HepG2 (cell line): ENCODE results near the gene TBC1D24. TPM values are rescaled to one million over a fixed set of nuclear protein-coding genes. Genes with fewer than 3 reads are reported as not detected.

Source experiments
- ARNT2 ChIP-seq: sonication (generic); formaldehyde crosslinking; IDR thresholded peaks from 2 replicates; pipeline ENCODE4 v1.8.0; 2022; ENCODE audit warnings: mild to moderate bottlenecking, low read depth, missing genetic modification reagents, moderate library complexity
- BRCA1 ChIP-seq: sonication (generic); formaldehyde crosslinking; IDR thresholded peaks from 2 replicates; pipeline ENCODE4 v1.4.0; 2020; ENCODE audit warnings: missing genetic modification reagents
- ELF4 ChIP-seq: sonication (generic); formaldehyde crosslinking; IDR thresholded peaks from 2 replicates; pipeline ENCODE4 v1.5.0; 2020; ENCODE audit warnings: missing genetic modification reagents, mild to moderate bottlenecking, moderate library complexity, borderline replicate concordance
- GLI4 ChIP-seq: sonication (generic); formaldehyde crosslinking; IDR thresholded peaks from 2 replicates; pipeline ENCODE4 v1.5.1; 2020; ENCODE audit warnings: missing genetic modification reagents, mild to moderate bottlenecking, moderate library complexity, borderline replicate concordance
- KLF11 ChIP-seq: IDR thresholded peaks from 2 replicates; pipeline ENCODE4 v1.6.1; 2016; ENCODE audit warnings: missing compliant biosample characterization
- NFE2 ChIP-seq: sonication (generic); formaldehyde crosslinking; IDR thresholded peaks from 2 replicates; pipeline ENCODE4 v1.4.0; 2020; ENCODE audit warnings: missing genetic modification reagents
- RARG ChIP-seq: sonication (generic); formaldehyde crosslinking; IDR thresholded peaks from 2 replicates; pipeline ENCODE4 v1.4.0; 2020; ENCODE audit warnings: low read depth, mild to moderate bottlenecking, missing genetic modification reagents
- RBFOX2 ChIP-seq: fragments of 200-400 bp; formaldehyde crosslinking; IDR thresholded peaks from 2 replicates; pipeline ENCODE4 v1.6.1; 2017; ENCODE audit warnings: low read depth, mild to moderate bottlenecking, low read length
- ZBTB42 ChIP-seq: sonication (generic); formaldehyde crosslinking; IDR thresholded peaks from 2 replicates; pipeline ENCODE4 v1.5.0; 2020; ENCODE audit warnings: mild to moderate bottlenecking, missing genetic modification reagents
- ZNF333 ChIP-seq: sonication (generic); formaldehyde crosslinking; IDR thresholded peaks from 2 replicates; pipeline ENCODE4 v1.4.0; 2020; ENCODE audit warnings: mild to moderate bottlenecking, missing genetic modification reagents, borderline replicate concordance
- ZNF430 ChIP-seq: sonication (generic); formaldehyde crosslinking; IDR thresholded peaks from 2 replicates; pipeline ENCODE4 v1.9.0; 2021; ENCODE audit warnings: mild to moderate bottlenecking, missing genetic modification reagents
- ZNF557 ChIP-seq: sonication (generic); formaldehyde crosslinking; IDR thresholded peaks from 2 replicates; pipeline ENCODE4 v1.4.0; 2020; ENCODE audit warnings: missing genetic modification reagents
- ZNF737 ChIP-seq: sonication (generic); formaldehyde crosslinking; IDR thresholded peaks from 2 replicates; pipeline ENCODE4 v1.5.0; 2020; ENCODE audit warnings: missing genetic modification reagents, mild to moderate bottlenecking, borderline replicate concordance
- ZNF775 ChIP-seq: sonication (generic); formaldehyde crosslinking; IDR thresholded peaks from 2 replicates; pipeline ENCODE4 v1.4.0; 2020; ENCODE audit warnings: missing genetic modification reagents, mild to moderate bottlenecking, moderate library complexity, borderline replicate concordance
- polyA plus RNA-seq, 8 experiments: library from polyadenylated mRNA; depleted of rRNA in 3 of 8; stranded (reverse) in 7 of 8; unstranded in 1 of 8; fragments of >200 nt; fragmentation: Illumina TruSeq in 4 of 8; extraction: Trizol in 4 of 8; gene quantifications; 2 replicates each; pipeline versions ENCODE4 v1.2.1 to v1.2.3, GENCODE V29; 2011 to 2016; ENCODE audit warnings: low read depth in 4 of 8, missing spikeins in 1 of 8, mixed read lengths in 1 of 8; ENCODE audit not compliant: insufficient read depth in 1 of 8
- total RNA-seq, 5 experiments: library from RNA; depleted of rRNA; stranded (reverse); fragments of >200 nt; fragmentation: Illumina TruSeq; extraction: Trizol; gene quantifications; 2 replicates each; pipeline ENCODE4 v1.2.3, GENCODE V29; 2016; ENCODE audit warnings: low read depth in 1 of 5
- TF ChIP-seq, protein P1 (sequence below), 2 experiments: fragments of 450-650 bp in 1 of 2; sonication (generic) in 1 of 2; formaldehyde crosslinking; IDR thresholded peaks; 2 replicates each; pipeline versions ENCODE4 v1.5.0 to v1.8.0; 2020 to 2022; ENCODE audit warnings: mild to moderate bottlenecking in 1 of 2, missing genetic modification reagents in 1 of 2
- TF ChIP-seq, protein P2 (sequence below): IDR thresholded peaks from 2 replicates; pipeline ENCODE4 v1.6.1; 2016; ENCODE audit warnings: low read depth, control low read depth
- TF ChIP-seq, protein P3 (sequence below): sonication (generic); formaldehyde crosslinking; IDR thresholded peaks from 2 replicates; pipeline ENCODE4 v1.5.0; 2020; ENCODE audit warnings: mild to moderate bottlenecking, missing genetic modification reagents
- TF ChIP-seq, protein P4 (sequence below): sonication (generic); formaldehyde crosslinking; IDR thresholded peaks from 2 replicates; pipeline ENCODE4 v1.4.0; 2020; ENCODE audit warnings: missing genetic modification reagents

The TBC1D24 gene
- total and polyA plus RNA-seq, 2 of the 13 experiments (the other 11 are each of a cell fraction or from before 2014, with no cell fraction given) = 7.7 to 13.7 TPM

DNA sequence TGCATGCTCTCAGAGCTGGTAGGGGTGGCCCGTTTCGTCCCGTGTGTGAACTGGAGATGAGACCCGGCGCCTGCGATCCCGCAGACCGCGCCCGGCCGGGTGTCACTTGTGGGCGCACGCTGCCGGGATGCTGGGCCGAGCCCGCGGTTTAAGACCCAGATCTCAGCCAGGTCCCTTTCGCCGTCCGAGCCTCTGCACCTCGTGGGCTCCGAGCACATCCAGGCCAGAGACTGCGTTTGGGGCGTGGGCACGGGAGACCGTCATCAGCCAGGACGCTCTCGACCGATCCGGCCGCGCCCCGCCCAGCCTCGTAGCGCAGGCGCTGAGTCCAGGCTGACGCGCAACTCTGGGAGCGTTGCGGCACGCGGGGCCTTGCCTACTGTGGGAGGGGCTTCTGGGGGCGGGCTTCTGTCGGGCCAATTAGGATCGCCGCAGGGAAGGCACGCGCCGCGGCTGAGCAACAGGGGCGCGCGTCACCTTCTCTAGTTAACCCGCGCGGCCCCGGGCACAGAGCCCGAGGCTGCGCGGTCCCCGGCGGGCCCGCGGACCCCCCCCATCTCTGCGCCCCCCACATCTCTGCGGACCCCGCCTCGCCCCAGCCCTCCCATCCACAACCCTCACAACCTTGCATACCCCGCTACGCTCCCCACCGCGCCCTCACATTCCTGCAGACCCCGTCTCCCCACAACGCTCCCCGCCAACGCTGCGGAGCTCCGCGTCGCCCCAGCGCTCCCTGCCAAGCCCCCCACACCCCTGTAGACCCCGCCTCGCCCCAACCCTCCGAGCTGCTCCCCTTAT is 57.0 kb downstream of the TBC1D24 start (continued):
- TF ChIP-seq RBFOX2 (peak; percentile 91), ZNF333 (no peak; the same call in 1 of the 2 replicates), RARG (no peak), BRCA1 (CRISPR knock-in tag) (no peak), GLI4 (CRISPR knock-in tag) (peak; percentile 82; the same call in 1 of the 2 replicates), ZNF737 (CRISPR knock-in tag) (no peak), ZNF775 (CRISPR knock-in tag) (no peak), ZNF430 (CRISPR knock-in tag) (peak; percentile 59; the same call in 1 of the 2 replicates), ZNF557 (CRISPR knock-in tag) (no peak), ZBTB42 (CRISPR knock-in tag) (no peak), ARNT2 (CRISPR knock-in tag) (peak; percentile 86; the same call in 1 of the 2 replicates), ELF4 (CRISPR knock-in tag) (no peak), KLF11 (0 out of 2 replicates have a peak, but pooled peaks have one; percentile 75), NFE2 (no peak)
- TF ChIP-seq, protein P1, sequence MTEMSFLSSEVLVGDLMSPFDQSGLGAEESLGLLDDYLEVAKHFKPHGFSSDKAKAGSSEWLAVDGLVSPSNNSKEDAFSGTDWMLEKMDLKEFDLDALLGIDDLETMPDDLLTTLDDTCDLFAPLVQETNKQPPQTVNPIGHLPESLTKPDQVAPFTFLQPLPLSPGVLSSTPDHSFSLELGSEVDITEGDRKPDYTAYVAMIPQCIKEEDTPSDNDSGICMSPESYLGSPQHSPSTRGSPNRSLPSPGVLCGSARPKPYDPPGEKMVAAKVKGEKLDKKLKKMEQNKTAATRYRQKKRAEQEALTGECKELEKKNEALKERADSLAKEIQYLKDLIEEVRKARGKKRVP (CRISPR knock-in tag; IDR thresholded peaks at IDR 0.05) = peak in 1 of 2 experiments; percentile 93; a peak in 2 of 4 replicates
- TF ChIP-seq, protein P2, sequence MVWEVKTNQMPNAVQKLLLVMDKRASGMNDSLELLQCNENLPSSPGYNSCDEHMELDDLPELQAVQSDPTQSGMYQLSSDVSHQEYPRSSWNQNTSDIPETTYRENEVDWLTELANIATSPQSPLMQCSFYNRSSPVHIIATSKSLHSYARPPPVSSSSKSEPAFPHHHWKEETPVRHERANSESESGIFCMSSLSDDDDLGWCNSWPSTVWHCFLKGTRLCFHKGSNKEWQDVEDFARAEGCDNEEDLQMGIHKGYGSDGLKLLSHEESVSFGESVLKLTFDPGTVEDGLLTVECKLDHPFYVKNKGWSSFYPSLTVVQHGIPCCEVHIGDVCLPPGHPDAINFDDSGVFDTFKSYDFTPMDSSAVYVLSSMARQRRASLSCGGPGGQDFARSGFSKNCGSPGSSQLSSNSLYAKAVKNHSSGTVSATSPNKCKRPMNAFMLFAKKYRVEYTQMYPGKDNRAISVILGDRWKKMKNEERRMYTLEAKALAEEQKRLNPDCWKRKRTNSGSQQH = no peak
- TF ChIP-seq, protein P3, sequence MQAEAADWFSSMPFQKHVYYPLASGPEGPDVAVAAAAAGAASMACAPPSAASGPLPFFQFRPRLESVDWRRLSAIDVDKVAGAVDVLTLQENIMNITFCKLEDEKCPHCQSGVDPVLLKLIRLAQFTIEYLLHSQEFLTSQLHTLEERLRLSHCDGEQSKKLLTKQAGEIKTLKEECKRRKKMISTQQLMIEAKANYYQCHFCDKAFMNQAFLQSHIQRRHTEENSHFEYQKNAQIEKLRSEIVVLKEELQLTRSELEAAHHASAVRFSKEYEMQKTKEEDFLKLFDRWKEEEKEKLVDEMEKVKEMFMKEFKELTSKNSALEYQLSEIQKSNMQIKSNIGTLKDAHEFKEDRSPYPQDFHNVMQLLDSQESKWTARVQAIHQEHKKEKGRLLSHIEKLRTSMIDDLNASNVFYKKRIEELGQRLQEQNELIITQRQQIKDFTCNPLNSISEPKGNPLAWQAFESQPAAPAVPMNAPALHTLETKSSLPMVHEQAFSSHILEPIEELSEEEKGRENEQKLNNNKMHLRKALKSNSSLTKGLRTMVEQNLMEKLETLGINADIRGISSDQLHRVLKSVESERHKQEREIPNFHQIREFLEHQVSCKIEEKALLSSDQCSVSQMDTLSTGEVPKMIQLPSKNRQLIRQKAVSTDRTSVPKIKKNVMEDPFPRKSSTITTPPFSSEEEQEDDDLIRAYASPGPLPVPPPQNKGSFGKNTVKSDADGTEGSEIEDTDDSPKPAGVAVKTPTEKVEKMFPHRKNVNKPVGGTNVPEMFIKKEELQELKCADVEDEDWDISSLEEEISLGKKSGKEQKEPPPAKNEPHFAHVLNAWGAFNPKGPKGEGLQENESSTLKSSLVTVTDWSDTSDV (CRISPR knock-in tag) = no peak
- TF ChIP-seq, protein P4, sequence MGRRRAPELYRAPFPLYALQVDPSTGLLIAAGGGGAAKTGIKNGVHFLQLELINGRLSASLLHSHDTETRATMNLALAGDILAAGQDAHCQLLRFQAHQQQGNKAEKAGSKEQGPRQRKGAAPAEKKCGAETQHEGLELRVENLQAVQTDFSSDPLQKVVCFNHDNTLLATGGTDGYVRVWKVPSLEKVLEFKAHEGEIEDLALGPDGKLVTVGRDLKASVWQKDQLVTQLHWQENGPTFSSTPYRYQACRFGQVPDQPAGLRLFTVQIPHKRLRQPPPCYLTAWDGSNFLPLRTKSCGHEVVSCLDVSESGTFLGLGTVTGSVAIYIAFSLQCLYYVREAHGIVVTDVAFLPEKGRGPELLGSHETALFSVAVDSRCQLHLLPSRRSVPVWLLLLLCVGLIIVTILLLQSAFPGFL (CRISPR knock-in tag) = no peak
